Measurements from ENCODE around the gene RBM39.

The RBM39 gene

DNA sequence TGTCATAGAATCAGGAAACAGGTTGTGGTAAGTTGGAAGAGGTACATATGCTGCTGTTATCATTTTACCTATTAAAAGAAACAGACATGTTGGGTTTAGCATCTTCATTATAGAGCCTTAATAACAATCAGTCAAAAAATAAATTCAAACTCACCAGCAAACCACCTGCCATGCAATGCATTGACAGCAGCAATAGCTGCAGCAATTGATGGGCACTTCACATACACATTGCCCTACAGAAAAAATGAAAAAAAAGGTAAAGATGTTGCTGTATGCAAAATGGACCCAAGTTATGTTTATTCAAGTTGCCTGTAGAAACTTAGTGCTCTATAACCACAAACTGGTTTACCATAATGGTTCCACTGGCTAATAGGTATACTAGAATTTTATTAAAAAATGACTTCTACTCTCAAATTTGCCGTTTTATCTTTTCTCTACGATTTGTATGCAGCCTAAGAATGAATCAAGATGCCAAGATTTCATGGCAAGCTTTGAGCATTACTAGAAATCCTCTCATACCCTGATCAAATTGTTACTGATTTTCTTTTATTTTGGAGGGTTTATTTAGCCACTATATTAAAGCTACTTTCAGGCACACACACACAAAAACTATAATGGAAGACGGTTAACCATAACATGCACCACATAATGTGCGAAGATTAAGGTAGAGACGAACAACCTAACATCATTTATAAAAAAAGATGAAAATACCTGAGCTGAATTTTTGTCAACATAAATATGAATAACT, 37.4 kb downstream of the RBM39 start:
- DNase-seq: no peak

DNA sequence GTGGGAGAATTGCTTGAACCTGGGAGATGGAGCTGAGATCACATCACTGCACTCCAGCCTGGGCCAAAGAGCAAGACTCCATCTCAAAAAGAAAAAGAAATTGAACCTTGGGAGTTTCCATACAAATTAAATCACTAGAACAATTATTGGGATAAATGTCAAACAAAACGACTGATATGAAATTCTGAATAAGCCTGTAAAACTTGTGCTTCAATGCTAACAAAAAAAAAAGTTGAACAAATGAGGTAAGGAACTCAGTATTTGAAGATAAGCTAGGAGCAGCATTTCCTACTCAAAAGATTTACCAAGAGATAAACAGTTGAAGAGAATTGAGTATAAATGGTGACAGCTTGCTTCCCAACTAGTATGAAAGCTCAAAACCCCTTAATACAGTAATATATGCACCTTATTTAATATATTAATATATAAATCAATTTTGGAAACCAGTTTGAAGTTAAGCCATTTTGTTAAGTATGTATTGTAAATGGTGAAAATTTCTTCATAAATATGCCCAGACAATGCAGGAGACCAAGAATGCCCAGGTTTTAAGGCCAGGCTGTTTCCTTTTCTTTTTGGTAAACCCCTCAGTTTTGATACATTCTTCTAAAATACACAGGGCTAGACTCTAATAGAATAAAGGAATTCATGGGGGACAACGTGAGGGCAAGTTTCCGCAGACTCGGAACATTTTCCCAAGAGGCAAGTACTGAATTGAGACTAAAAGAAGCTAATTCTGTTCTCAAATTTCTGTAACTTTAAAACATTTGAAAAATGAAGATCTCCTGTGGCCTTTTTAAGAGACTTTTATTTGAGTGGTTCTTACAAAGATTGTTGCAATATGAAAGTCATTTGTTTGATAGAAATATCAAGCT, 39.0 kb downstream of the RBM39 start:
- DNase-seq: peak in 1 of 2 experiments; percentile 13

GRCh38 chr20:35702051-35702823, 39.8 kb downstream of the RBM39 start:
- DNase-seq: peak; percentile 36 to 46

- DNase-seq: peak in 1 of 2 experiments; percentile 21
Observed at GRCh38 chr20:35700625-35701148, 41.4 kb downstream of the RBM39 start.

DNA sequence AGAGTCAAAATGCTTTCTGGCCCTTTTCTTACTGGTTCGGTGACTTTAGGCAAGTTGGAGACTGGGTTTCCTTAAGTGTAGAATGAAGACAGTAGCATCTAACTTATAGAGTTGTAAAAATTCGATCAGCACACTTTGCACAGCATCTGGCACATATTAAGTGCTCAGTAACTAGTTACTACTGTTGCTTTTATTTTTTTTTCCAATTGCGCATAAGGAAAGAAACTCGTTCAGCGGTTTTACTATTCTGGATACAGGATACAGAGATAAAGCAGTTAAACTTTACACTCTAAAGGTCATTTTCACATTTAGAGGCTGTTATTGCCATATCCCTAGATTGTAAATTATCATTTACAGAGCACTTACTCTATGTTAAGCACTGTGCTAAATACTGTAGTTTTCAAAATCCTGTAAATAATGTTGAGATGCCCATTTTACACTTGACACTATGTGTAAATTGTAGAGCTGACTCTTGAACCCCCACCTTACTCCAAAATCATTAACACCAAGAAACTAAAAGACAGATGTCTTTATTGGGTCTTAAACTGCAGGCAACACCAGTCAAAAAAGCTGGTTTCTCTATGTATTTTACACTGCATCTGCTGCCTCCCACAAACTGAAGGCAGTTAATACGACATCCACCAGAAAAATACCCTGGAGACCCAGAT, 42.0 kb downstream of the RBM39 start:
- DNase-seq: peak in 1 of 2 experiments; percentile 7

DNA sequence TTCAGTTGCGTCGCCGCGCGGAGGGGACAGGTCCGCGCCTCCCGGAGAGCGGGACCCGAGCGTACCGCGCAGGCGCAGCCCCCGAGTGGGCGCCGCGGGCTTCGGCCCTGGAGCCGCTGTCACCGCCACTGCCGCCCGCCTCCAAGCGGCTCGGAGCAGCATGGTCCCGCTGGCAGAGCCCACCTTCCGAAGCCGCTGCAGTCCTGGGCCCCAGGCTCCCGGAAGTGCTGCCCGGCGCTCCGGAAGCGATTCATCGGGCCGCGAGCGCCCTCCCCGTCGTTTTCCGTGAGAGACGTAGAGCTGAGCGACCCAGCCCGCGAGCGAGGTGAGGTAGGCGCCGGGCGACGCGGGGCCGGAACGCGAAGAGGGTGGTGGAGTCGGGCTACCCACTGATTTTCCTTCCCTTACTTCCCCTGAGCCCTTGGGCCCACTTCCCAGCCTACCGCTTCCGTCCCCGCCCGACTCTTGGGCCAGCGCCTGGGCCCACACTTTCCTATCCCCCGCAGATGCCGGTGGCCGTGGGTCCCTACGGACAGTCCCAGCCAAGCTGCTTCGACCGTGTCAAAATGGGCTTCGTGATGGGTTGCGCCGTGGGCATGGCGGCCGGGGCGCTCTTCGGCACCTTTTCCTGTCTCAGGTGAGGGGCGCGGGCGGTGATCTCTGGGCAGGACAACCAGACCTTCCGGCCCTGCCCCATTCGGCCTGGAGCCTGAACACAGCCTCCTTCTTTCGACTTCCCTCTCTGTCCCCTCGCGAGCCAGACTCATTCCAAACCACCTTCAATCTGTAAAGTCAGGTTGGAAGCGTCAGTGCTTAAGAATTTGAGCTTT, 42.7 kb downstream of the RBM39 start, which contains the start of the genes NFS1 and ROMO1:
Gene NFS1, minus strand, starts transcription at position 226 of the 830 bp plus-strand sequence. Its CDS starts 64 bp downstream, at position 162.
Gene ROMO1, plus strand, starts transcription at position 279 of the 830 bp plus-strand sequence. Its CDS starts 228 bp downstream, at position 507.
- DNase-seq: peak; percentile 89 to 92

DNA sequence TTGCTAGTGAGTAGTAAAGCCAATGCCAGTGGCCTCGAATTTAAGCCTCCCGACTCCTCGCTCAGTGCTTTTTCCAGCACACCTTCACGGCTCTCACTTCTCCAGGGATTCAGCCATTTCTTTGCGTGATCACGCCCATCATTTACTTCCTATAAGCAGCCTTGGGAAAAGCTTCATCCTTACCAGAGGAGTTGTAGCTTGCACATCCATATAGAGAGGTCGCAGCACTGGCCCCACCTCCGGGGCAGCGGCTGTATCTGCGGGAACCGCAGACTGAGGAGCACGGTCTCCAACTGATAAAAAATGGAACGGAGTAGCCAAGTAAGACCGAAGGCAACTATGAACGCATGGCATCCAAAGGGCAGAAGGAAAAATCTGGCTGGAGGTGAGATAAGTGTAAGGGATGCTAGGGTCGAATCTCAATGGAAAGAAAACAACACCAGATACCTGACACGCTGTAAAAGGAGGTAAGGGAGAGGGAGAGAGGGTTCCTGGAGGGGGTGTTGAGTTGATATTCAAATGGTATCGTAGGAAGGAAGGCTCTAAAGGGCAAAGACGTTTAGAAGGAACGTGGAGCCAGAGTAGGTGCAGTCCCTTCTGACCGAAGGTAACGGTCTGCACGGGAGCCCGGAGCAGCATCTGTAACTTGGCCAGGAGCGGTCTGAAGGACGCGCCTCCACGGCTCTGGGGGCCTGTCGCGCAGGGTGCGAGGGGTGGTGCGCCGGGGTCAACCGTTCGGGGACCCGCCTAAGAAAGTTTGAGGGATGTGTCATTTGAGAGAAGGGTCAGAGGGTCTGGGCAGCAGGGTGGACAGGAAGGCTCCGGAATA, 43.5 kb downstream of the RBM39 start:
- DNase-seq: peak; percentile 35 to 37

- no peak for DNase-seq
Observed at GRCh38 chr20:35697696-35698297, 44.3 kb downstream of the RBM39 start.

DNA sequence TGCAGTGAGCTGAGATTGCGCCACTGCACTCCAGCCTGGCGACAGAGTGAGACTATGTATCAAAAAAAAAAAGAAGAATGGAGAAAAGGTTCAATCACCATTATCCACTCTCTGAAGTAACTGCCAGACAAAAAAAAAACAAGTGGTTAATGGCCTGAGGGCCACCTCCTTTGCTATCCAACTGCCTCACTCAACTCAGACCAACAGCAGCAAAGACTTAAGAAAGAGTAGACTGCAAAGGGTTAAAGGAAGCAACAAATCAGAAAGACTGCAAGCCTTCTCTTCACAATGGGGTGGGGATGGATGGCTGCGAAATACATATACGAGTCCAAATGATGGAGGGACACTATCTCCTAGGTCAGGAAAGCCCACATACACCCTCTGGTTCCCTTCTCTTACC, 46.1 kb downstream of the RBM39 start:
- peak in 1 of 2 experiments; percentile 4 for DNase-seq

- peak in 1 of 2 experiments; percentile 11 for DNase-seq
Observed at GRCh38 chr20:35695245-35695749, 46.8 kb downstream of the RBM39 start.

- DNase-seq: no peak
Observed at GRCh38 chr20:35690265-35690664, 51.8 kb downstream of the RBM39 start.

DNA sequence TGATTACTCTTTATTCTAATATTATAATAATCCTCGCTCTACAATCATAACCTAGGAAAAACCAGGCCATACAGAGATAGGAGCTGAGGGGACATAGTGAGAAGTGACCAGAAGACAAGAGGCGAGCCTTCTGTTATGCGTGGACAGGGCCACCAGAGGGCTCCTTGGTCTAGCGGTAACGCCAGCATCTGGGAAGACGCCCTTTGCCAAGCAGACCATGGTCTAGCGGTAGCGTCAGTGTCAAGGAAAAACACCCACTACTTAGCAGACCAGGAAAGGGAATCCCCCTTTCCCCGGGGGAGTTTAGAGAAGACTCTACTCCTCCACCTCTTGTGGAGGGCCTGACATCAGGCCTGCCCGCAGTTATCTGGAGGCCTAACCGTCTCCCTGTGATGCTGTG, 55.2 kb downstream of the RBM39 start:
- peak in 1 of 2 experiments; percentile 25 for DNase-seq

DNA sequence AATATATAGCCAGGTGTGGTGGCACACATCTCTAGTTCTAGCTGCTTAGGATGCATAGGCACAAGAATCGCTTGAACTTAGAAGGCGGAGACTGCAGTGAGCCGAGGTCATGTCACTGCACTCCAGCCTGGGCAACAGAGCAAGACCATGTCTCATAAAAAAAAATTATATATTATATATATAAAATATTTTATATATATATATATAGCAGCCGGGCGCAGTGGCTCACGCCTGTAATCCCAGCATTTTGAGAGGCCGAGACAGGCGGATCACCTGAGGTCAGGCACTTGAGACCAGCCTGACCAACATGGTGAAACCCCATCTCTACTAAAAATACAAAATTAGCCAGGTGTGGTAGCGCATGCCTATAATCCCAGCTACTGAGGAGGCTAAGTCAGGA, 56.7 kb downstream of the RBM39 start:
- DNase-seq: peak in 1 of 2 experiments; percentile 5

DNA sequence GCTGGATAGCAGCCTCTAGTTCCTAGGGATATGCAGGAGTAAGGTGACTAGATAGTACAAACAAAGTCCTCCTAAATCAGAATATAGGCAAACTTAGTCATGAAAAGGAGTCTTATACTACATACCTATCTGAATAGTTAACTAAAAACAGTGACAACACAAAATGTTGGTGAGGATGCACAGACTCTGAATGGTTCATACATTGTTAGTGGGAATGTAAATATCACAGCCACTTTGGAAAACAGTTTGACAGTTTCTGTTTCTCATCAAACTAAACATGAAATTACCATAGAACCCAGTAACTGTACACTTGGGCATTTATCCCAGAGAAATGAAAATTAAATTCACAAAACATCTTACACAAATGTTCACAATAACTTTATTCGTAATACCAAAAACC, 60.1 kb downstream of the RBM39 start:
- DNase-seq: no peak

DNA sequence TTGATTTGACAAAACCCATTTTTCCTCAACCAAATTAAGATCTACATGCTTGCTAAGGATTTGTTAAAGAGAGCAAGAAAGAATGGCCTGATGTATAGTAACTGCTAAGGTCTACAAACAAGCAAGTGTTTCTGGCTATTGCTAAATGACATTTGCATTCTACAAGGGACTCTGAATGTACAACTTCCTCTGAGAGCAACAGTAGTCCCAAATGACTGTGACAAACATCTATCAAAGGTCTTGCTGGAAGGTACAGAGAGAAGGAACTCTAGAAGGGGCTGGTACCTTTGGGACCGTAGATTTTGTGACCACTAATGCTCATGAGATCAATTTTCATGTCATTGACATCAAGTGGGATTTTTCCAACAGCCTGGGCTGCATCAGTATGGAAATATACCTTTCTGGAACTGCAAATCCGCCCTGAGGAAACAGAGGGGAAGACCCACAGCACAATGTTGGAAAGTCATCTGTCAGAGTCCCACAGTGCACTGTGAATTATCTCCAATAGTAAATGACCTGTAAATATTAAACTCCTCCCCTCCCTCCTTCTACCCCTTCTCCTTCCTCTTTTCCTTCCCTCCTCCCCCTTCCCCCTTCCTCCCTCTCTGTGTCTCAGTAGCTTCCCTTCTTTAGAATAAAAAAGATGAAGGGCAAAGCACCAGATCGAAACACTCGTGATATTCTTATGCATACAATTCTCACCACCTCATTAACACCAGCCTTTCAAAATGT, 61.4 kb downstream of the RBM39 start:
- peak in 1 of 2 experiments; percentile 0 for DNase-seq

- DNase-seq: peak in 1 of 2 experiments; percentile 10
Observed at GRCh38 chr20:35674921-35675320, 67.1 kb downstream of the RBM39 start.

DNA sequence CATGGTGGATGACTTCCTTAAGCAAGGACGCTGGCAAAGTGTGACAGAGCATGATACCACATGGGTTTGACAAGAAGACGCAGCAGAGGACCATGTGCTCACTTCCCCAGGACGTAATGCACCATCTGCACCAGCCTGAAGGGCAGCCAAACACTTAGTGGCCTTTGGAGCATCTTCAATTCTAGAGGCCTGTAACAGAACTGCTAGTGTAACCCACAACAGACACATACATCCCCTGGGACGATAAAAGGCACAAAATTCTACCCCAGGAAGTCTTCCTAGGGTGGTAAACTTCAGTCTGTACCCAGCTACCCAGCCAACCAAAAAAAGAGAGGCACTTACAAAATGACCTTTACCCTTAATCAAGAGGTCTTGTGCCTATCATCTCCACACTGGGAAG, 68.2 kb downstream of the RBM39 start:
- no peak for DNase-seq

DNA sequence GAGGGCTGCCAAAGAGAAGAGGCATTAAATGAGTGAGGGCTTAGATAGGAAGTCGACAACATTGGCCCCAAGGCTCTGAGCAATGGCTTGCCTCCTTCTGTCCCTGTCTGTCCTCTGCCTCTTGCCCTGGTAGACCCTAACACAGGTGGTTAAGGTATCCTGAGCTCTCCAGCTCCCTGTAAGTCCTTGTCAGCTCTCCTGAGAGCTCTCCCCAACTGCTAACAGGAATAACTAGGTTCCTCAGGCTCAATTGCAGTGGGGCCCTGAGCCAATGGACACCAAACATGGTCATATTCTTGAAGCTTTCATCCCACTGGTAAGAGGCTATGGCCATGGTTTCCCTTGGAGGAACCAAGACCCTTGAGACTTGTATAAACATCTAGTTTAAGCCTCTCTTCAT, 72.4 kb downstream of the RBM39 start:
- DNase-seq: peak in 1 of 2 experiments; percentile 1

- DNase-seq: peak in 1 of 2 experiments; percentile 5
Observed at GRCh38 chr20:35669221-35669620, 72.8 kb downstream of the RBM39 start.
